ENCODE results near the gene EXOC5. TPM values are rescaled to one million over a fixed set of nuclear protein-coding genes. Genes with fewer than 3 reads are reported as not detected.

Gene EXOC5
- total RNA-seq, 4 donors from 2014 or later, result 41.3 to 65.4 (median 43.1) TPM

DNA sequence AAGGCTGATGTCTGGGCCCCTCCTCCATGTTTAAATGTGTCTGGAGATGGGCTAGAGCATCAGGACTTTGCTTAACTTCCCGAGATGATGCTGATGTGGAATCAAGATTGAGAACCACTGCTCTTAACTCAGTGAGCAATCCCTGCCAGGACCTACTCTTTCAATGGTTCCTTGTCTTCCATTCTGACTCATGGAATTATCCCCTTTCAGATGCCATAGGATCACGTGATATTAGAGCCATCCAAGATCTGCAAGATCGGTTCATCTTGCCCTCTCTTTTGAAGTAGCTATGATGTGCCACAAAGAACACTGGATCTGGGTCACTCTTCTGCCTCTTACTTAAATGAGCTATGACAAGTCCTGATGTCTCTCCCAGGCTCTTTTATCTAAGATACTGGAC lies 96.8 kb downstream of the EXOC5 start:
- TF ChIP-seq POLR2A (IDR thresholded peaks at IDR 0.05), result no peak
- TF ChIP-seq, protein P1, sequence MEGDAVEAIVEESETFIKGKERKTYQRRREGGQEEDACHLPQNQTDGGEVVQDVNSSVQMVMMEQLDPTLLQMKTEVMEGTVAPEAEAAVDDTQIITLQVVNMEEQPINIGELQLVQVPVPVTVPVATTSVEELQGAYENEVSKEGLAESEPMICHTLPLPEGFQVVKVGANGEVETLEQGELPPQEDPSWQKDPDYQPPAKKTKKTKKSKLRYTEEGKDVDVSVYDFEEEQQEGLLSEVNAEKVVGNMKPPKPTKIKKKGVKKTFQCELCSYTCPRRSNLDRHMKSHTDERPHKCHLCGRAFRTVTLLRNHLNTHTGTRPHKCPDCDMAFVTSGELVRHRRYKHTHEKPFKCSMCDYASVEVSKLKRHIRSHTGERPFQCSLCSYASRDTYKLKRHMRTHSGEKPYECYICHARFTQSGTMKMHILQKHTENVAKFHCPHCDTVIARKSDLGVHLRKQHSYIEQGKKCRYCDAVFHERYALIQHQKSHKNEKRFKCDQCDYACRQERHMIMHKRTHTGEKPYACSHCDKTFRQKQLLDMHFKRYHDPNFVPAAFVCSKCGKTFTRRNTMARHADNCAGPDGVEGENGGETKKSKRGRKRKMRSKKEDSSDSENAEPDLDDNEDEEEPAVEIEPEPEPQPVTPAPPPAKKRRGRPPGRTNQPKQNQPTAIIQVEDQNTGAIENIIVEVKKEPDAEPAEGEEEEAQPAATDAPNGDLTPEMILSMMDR (IDR thresholded peaks at IDR 0.05), result no peak
- no peak overlapping the region for H3K27ac ChIP-seq

DNA sequence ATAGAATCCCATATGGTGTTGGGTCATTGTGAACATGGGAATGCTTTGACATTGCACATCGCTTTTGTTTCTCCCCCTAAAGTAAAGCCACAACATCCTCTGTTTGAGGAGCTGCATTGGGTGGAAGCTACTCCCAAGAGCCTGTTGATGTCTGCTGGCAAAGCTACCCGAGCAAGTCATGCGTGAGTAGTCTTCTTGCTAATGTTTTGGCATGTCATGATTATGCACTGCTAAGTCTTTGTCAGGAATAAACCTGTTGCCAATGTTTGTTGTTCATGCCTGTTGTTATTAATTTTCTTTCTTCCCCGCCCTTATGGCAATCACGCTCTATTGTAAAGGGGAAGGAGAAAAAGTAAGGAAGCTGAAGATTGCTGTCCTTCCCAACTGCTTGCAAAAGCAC lies 97.3 kb downstream of the EXOC5 start:
- no peaks in the 10 kb centered on the region for H3K27me3 ChIP-seq
- intact Hi-C loops (cut with DNase I), result no loop called here
- WGBS, 2 donors, result 62 to 72% methylated on average over 5 of the region's 5 CpGs
- no peak overlapping the region for H3K4me3 ChIP-seq (replicated peaks in 1 of 3)
- no peak overlapping the region for H3K27ac ChIP-seq
- H3K36me3 ChIP-seq, result no peaks in the 10 kb centered on the region
- no peaks in the 10 kb centered on the region for H3K9me3 ChIP-seq
- H3K4me1 ChIP-seq, result no peaks in the 10 kb centered on the region
- peak; percentile 4 to 35 for DNase-seq
- TF ChIP-seq, protein P1 (IDR thresholded peaks at IDR 0.05), result no peak
- TF ChIP-seq POLR2A (IDR thresholded peaks at IDR 0.05), result no peak

More for the DNA sequence above, 96.8 kb downstream of the EXOC5 start:
- Histone ChIP-seq H3K4me3 (replicated peaks in 1 of 3) (no peak overlapping the region), H3K27me3 (no peaks in the 10 kb centered on the region), H3K4me1 (no peaks in the 10 kb centered on the region), H3K36me3 (no peaks in the 10 kb centered on the region), H3K9me3 (no peaks in the 10 kb centered on the region)
- WGBS, 2 donors, result 90 to 94% methylated on average over 3 of the region's 3 CpGs
- intact Hi-C loops (cut with DNase I), result no loop called here
- DNase-seq, result no peak

DNA sequence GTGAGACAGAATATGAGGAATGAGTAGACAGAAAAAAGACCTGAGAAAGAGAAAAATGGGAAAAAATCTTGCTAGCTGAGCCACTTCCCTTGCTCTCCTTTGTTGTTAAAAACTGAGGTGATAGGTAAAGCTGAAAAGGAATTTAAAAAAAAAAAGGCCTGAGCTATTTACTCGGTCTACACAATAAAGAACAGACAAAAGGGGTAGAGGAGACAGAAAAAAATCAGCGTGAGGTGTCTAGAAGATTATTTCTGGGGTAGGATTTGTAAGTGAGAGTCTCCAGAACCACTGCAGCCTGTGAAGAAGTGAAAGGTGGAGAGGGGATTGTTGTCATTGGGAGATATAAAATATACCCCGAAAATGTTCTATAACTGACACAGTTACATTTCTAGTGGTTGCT lies 98.8 kb downstream of the EXOC5 start:
- Histone ChIP-seq H3K27me3 (no peaks in the 10 kb centered on the region), H3K4me3 (replicated peaks in 1 of 3) (no peak overlapping the region), H3K27ac (no peak overlapping the region), H3K36me3 (no peaks in the 10 kb centered on the region), H3K9me3 (no peaks in the 10 kb centered on the region), H3K4me1 (no peaks in the 10 kb centered on the region)
- WGBS, 2 donors, result 65 to 73% methylated on average over 3 of the region's 3 CpGs
- intact Hi-C loops (cut with DNase I), result no loop called here
- TF ChIP-seq POLR2A (IDR thresholded peaks at IDR 0.05), result no peak
- TF ChIP-seq, protein P1 (IDR thresholded peaks at IDR 0.05), result no peak
- DNase-seq, result no peak

DNA sequence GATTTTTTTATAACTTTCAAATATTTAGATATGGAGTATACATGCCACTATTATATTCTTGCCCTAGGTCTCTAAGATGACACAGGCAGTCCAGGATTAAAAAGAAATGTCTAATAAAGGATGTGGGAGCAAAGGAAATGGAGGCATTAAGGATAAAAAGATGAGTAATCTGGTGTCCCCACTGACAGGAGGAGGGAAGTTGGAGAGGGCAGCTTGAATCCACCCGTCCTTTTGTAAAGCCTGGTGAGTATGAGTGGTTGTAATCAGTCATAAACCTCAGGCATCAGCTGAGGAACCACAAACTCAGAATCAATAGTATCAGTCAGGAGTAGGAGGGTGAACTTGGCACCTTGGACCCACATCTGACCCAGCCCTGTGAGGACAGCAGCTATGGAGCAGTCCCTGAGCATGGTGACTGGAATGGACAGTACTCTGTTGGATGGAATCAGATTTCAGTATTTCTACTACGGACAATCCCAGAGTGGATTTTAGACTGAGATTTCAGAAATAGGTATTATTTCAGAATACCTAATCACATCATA lies 100.5 kb downstream of the EXOC5 start:
- Histone ChIP-seq H3K4me3 (replicated peaks in 1 of 3) (no peak overlapping the region), H3K9me3 (no peaks in the 10 kb centered on the region), H3K27ac (no peak overlapping the region), H3K36me3 (no peaks in the 10 kb centered on the region), H3K4me1 (no peaks in the 10 kb centered on the region), H3K27me3 (no peaks in the 10 kb centered on the region)
- WGBS, 2 donors, result 82 to 92% methylated on average over 2 of the region's 2 CpGs
- no peak for DNase-seq
- intact Hi-C loops (cut with DNase I), result no loop called here
- TF ChIP-seq, protein P1 (IDR thresholded peaks at IDR 0.05), result no peak
- no peak for TF ChIP-seq POLR2A (IDR thresholded peaks at IDR 0.05)

DNA sequence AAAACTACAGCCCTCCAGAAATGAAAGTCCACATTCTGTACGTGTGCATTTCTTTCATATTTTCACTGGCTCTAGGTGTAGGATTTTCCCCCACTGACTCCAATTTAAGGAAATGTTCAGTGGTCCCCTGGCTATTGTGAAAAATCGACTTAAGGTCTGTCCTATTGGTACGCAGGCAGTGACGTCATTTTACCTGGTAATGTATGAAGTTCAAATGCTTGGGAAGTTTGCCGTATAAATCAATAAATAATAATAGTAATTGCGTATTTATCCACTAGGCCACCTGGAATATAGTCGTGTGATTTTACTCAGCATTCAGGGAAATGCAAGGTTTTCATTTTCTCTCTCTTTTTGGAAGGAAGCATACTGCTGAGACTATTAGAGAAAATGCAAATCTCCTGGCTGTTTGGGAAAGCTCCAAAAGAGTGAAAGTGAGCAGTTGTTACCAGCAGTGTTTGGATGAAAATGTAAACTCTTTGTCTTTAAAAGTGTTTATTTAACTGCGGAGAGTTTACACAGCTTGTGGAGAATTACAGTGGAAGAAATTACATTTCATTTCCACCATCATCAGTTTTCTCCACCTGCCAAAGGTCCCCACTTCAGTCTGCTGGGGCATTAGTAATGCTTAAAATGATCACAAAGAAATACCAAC lies 107.0 kb downstream of the EXOC5 start:
- no peaks in the 10 kb centered on the region for H3K9me3 ChIP-seq
- TF ChIP-seq, protein P1 (IDR thresholded peaks at IDR 0.05), result no peak
- TF ChIP-seq POLR2A (IDR thresholded peaks at IDR 0.05), result no peak
- intact Hi-C loops (cut with DNase I), result no loop called here
- no peak overlapping the region for H3K4me3 ChIP-seq (replicated peaks in 1 of 3)
- H3K4me1 ChIP-seq, result no peaks in the 10 kb centered on the region
- H3K27me3 ChIP-seq, result no peaks in the 10 kb centered on the region
- no peaks in the 10 kb centered on the region for H3K36me3 ChIP-seq
- H3K27ac ChIP-seq, result no peak overlapping the region
- DNase-seq, result no peak
- WGBS, 2 donors, result 61 to 65% methylated on average over 8 of the region's 8 CpGs
